Smooth muscle cell of the pulmonary artery (primary cell): Measurements from ENCODE around the gene ZNF565. TPM values are rescaled to one million over a fixed set of nuclear protein-coding genes. Genes with fewer than 3 reads are reported as not detected.

Source experiments
- total RNA-seq: library from RNA; depleted of rRNA; stranded (reverse); fragments of >200 nt; gene quantifications from 2 replicates; pipeline ENCODE4 v1.2.3, GENCODE V29; 2014

Gene ZNF565
- total RNA-seq, result 7.5 and 8.0 TPM in 2 replicates

DNA sequence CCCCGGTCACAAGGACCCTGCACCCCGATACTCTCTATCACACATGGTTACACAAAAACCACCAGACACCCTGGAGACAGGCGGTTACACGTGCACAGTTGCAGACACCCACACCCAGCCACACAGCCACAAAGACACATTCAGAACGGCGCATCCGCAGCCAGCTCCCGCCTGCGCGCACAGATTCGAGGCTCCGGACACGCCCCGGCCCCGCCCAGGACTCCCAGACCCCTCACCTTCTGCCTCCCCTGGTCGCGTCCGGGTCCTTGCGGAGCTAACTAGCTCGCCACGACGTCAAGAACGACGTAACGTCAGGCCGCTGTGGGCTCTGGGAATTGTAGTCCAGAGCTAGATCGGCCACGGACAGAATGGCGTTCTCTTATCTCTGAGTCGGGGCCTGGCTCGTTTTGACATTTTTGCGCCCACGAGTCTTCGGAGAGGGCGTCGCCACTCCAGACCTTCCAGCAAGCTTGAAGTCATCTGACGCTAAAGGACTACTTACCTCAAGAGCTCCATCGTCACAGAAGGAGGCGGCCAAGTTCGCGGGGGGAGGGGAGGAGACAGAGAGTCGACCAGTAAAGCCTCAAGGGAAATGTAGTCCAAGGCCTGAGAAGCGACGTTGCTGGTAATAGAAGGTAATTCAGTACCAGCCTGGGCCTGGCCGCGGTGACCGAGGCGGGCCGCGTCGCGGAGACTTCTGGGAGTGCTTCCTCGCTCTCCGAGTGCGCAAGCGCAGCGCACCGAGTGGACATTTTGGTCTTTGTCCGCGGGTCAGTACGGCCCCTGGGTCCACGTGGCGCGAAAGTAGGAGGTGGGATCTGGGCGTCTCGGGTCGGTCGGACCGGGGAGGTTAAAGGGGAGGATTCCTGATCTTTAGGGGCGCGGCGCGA lies at the start of gene ZNF565, which contains the start of gene ZNF146:
Gene ZNF565 (minus strand): TSS at position 280 of the 890 bp plus-strand sequence. CDS start 12,680 bp downstream, outside the sequence.
Gene ZNF146 (plus strand): TSS at position 721 of the 890 bp plus-strand sequence. CDS start 21,335 bp downstream, outside the sequence.

DNA sequence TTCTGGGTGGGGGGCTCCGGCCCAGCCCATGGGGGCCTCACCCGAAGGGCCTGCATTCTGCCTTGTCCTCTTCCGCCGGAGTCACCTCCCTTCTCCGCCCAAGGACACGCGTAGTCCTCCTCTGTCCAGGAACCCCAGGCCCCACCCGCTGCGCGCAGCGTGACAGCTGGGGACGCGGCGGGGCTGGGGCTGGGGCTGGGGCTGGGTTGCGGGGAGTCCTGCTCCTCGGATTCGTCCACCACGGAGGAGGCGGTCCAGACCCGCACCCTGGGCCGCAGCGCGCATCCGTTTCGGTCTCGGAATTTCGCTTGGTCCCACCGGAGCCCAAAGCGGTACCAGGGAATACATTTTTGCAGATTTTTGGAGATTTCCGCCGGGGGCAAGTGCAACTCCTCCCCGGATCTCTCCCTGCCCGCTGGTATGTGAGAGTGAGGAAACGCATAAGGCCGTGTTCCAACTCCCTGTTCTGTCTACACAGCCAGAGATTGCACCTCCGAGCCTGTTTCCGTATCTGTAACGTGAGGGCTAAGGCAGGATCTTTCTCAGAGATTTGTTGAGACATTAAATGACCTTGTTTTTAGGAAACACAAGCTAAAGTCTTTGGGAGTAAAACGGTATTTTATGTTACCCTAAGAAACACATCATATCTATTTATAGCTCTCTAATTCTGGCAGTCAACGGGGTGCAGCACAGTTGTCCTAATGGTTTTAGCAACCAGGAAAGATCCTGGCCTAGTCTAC lies 61.9 kb downstream of the ZNF565 start, which contains the start of gene COX7A1:
Gene COX7A1 (minus strand): TSS at position 96 of the 740 bp plus-strand sequence. CDS start 40 bp downstream, at position 56.

DNA sequence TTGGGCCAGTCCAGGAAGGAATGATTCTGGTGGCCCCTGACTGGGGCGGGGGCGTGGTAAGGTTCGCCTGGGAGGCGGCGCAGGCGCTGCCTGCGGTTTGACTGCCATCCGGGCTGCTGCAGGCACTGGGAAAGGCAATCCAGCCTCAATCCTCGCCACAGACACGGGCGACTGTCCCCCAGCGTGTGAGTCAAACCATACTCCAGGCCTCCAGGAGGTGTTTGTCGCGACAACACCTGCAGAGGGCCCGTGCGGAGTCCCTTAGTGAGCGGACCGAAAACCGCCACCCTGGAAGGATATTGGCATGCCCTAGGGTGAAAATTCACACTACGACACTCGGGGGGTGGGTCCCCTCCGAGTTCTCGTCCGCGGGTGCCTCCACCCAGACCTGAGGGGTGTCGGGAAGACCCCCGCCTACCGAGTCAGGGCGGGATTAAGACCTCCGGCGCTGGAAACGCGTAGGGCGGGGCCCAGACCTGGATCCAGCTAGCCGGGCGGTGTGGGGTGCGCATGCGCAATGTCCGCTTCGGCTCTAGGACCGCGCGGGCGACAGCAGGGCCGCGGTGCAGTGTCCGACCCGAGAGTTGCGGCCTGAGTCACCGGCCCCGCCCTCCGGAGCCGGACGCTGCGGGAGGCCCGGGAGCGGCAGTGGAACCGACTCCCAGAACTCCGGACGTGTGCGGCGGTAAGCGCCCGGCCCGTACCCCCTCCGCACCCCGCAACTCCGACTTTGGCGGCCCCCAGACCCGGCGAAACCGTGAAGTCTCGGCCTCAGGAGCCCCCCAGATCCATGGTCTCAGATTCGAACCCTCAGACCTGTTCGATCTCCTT lies 74.8 kb downstream of the ZNF565 start, which contains the start of gene CAPNS1:
Gene CAPNS1 (plus strand): TSS at position 594 of the 831 bp plus-strand sequence. CDS start 946 bp downstream, outside the sequence.

Other genes with a start within 250 kb of the ZNF565 start
- gene SDHAF1, start 219.5 kb downstream of the ZNF565 start, total RNA-seq, result 7.7 and 8.0 TPM in 2 replicates
- 0.13 and 0.20 TPM in 2 replicates for gene SYNE4, start 205.9 kb downstream of the ZNF565 start, total RNA-seq
- 12.6 and 18.2 TPM in 2 replicates for gene ALKBH6, start 200.5 kb downstream of the ZNF565 start, total RNA-seq
- gene CLIP3, start 181.8 kb downstream of the ZNF565 start, total RNA-seq, result 31.5 and 42.9 TPM in 2 replicates
- gene THAP8, start 160.4 kb downstream of the ZNF565 start, total RNA-seq, result 3.3 and 5.5 TPM in 2 replicates
- 1.7 and 2.3 TPM in 2 replicates for gene WDR62, start 159.8 kb downstream of the ZNF565 start, total RNA-seq
- gene OVOL3, start 103.5 kb downstream of the ZNF565 start, total RNA-seq, result not detected in 2 replicates
- gene POLR2I, start 99.8 kb downstream of the ZNF565 start, total RNA-seq, result 65.5 and 83.0 TPM in 2 replicates
- 172 and 201 TPM in 2 replicates for gene TBCB, start 99.2 kb downstream of the ZNF565 start, total RNA-seq
- 461 and 505 TPM in 2 replicates for gene CAPNS1, start 74.6 kb downstream of the ZNF565 start, total RNA-seq
- 13.2 and 34.2 TPM in 2 replicates for gene COX7A1, start 62.2 kb downstream of the ZNF565 start, total RNA-seq
- gene ZNF146, start 441 bp upstream of the ZNF565 start, total RNA-seq, result 64.4 and 67.2 TPM in 2 replicates
- gene ZFP14, start 164.5 kb upstream of the ZNF565 start, total RNA-seq, result 3.8 and 4.8 TPM in 2 replicates
- 8.4 and 8.5 TPM in 2 replicates for gene ZFP82, start 204.0 kb upstream of the ZNF565 start, total RNA-seq